B cell (primary cell): ENCODE results near the gene GPR150. TPM values are rescaled to one million over a fixed set of nuclear protein-coding genes. Genes with fewer than 3 reads are reported as not detected.

Experiments
- ATAC-seq: fragments of 200-7000 bp; cut with Tn5 transposase; one replicate; pipeline ENCODE4 v1.10.0; 2021; ENCODE audit warnings: low read depth, mild to moderate bottlenecking, moderate number of reproducible peaks, moderate library complexity
- CTCF ChIA-PET: fragments of 350-600 bp; sonication (Branson Sonifier 250); formaldehyde crosslinking; loops from one replicate; lab custom pipeline; 2021; ENCODE audit warnings: antibody characterized with exemption, inconsistent platforms; lab: Charles Lee
- POLR2A ChIA-PET: fragments of 350-600 bp; sonication (Branson Sonifier 250); formaldehyde crosslinking; loops from one replicate; lab custom pipeline; 2021; ENCODE audit warnings: antibody characterized with exemption; lab: Charles Lee
- DNase-seq: peaks from one replicate; pipeline ENCODE4 v3.0.0; 2013
- H2AFZ ChIP-seq: 2 replicates; pipeline ENCODE4 v1.6.1; 2012; ENCODE audit warnings: mild to moderate bottlenecking, low read depth, low read length; ENCODE audit not compliant: insufficient read depth, poor library complexity, severe bottlenecking
- H3K27ac ChIP-seq, 2 donors: 1 replicate in 1 of 2; 2 replicates in 1 of 2; pipeline ENCODE4 v1.5.1; 2012 to 2013; ENCODE audit warnings: low read length in 2 of 2, mild to moderate bottlenecking in 2 of 2, moderate library complexity in 1 of 2
- H3K27me3 ChIP-seq, 4 experiments: fragments of 200-600 bp in 1 of 4; sonication (generic) in 1 of 4; replicated peaks in 1 of 4; 1 replicate in 2 of 4; 2 replicates in 2 of 4; pipeline versions ENCODE4 v1.6.1 to v1.7.0; 2013 to 2016; ENCODE audit warnings: low read length in 3 of 4, mild to moderate bottlenecking in 2 of 4, mixed read lengths in 1 of 4, moderate library complexity in 1 of 4; ENCODE audit not compliant: insufficient read depth in 4 of 4, control insufficient read depth in 3 of 4; ENCODE audit errors: control extremely low read depth in 1 of 4
- H3K36me3 ChIP-seq, 2 experiments: replicated peaks in 1 of 2; 1 replicate in 1 of 2; 2 replicates in 1 of 2; pipeline versions ENCODE4 v1.6.1 to v1.7.1; 2013; ENCODE audit warnings: low read length in 1 of 2; ENCODE audit not compliant: insufficient read depth in 2 of 2, control insufficient read depth in 1 of 2; ENCODE audit errors: control extremely low read depth in 1 of 2, extremely low read depth in 1 of 2
- H3K4me1 ChIP-seq, 2 donors: fragments of 200-600 bp in 1 of 2; sonication (generic) in 1 of 2; 1 replicate in 1 of 2; 2 replicates in 1 of 2; pipeline versions ENCODE4 v1.5.1 to v1.6.1; 2013 to 2017; ENCODE audit warnings: low read length in 2 of 2; ENCODE audit not compliant: control insufficient read depth in 2 of 2, insufficient read depth in 2 of 2
- H3K4me2 ChIP-seq: replicated peaks from 2 replicates; pipeline ENCODE3; 2012; ENCODE audit warnings: mild to moderate bottlenecking, low read depth, low read length; ENCODE audit not compliant: poor library complexity, severe bottlenecking
- H3K4me3 ChIP-seq, 5 experiments: fragments of 200-600 bp in 1 of 5; sonication (generic) in 1 of 5; 1 replicate in 3 of 5; 2 replicates in 2 of 5; pipeline versions ENCODE4 v1.5.1 to v1.7.0; 2011 to 2016; ENCODE audit warnings: low read length in 4 of 5, mild to moderate bottlenecking in 4 of 5, low read depth in 2 of 5, control low read depth in 1 of 5, moderate library complexity in 1 of 5; ENCODE audit not compliant: insufficient read depth in 1 of 5; ENCODE audit errors: control extremely low read depth in 1 of 5, extremely low read depth in 1 of 5
- H3K79me2 ChIP-seq: fragments of 200-600 bp; sonication (generic); one replicate; pipeline ENCODE4 v1.6.0; 2016; ENCODE audit warnings: low read length; ENCODE audit not compliant: control insufficient read depth, insufficient read depth
- H3K9ac ChIP-seq: fragments of 200-600 bp; sonication (generic); 2 replicates; pipeline ENCODE4 v1.6.1; 2017; ENCODE audit warnings: mild to moderate bottlenecking, low read length, moderate library complexity
- H3K9me3 ChIP-seq, 3 donors: one replicate each; pipeline versions ENCODE4 v1.6.1 to v1.7.1; 2013; ENCODE audit warnings: low read length in 2 of 3; ENCODE audit not compliant: control insufficient read depth in 2 of 3, insufficient read depth in 1 of 3; ENCODE audit errors: control extremely low read depth in 1 of 3
- H4K20me1 ChIP-seq: 2 replicates; pipeline ENCODE4 v1.6.0; 2012; ENCODE audit warnings: mild to moderate bottlenecking, low read length; ENCODE audit not compliant: insufficient read depth, control insufficient read depth, poor library complexity, severe bottlenecking
- H3K27ac Mint-ChIP-seq: one replicate; pipeline ENCODE4 v1.8.0; 2021; ENCODE audit warnings: mixed read lengths
- H3K27me3 Mint-ChIP-seq: one replicate; pipeline ENCODE4 v1.8.0; 2021; ENCODE audit warnings: mixed read lengths
- H3K4me1 Mint-ChIP-seq: one replicate; pipeline ENCODE4 v1.8.0; 2021; ENCODE audit warnings: mixed read lengths
- H3K4me3 Mint-ChIP-seq: one replicate; pipeline ENCODE4 v1.8.0; 2021; ENCODE audit warnings: mixed read lengths
- H3K9me3 Mint-ChIP-seq: one replicate; pipeline ENCODE4 v1.8.0; 2022; ENCODE audit warnings: mixed read lengths; ENCODE audit not compliant: insufficient read depth
- EZH2 ChIP-seq: IDR thresholded peaks from 2 replicates; pipeline ENCODE4 v1.6.1; 2012; ENCODE audit warnings: borderline replicate concordance, low read depth, mild to moderate bottlenecking, moderate library complexity, low read length; ENCODE audit not compliant: insufficient read depth, poor library complexity, severe bottlenecking
- WGBS: methylation state at CpG from one replicate; pipeline ENCODE4 v1.1.5; 2013; ENCODE audit warnings: missing lambda C conversion rate; ENCODE audit not compliant: insufficient coverage; 5-methylcytosine and 5-hydroxymethylcytosine counted together
- intact Hi-C: fragments of 100-400 bp; cut with micrococcal nuclease; formaldehyde crosslinking; loops from one replicate; pipeline ENCODE4 v1.10.0; 2022
- polyA plus RNA-seq: library from polyadenylated mRNA; depleted of rRNA; stranded (reverse); fragments of >200 nt; gene quantifications from 2 replicates; pipeline ENCODE4 v1.2.3, GENCODE V29; 2012
- total RNA-seq, 2 donors: library from RNA; stranded (reverse); fragments of 120-200 nt in 1 of 2; gene quantifications; 1 replicate in 1 of 2; 2 replicates in 1 of 2; pipeline versions ENCODE4 v1.2.3 to v1.2.4, GENCODE V29; 2013 to 2022
- TF ChIP-seq, protein P1 (sequence below): fragments of 200-600 bp; IDR thresholded peaks from one replicate; pipeline ENCODE4 v1.8.0; 2022; ENCODE audit warnings: antibody characterized with exemption, mild to moderate bottlenecking

GPR150 gene
- total and polyA plus RNA-seq, 2 donors (not counting 1 experiment from before 2014, with no cell fraction given), result 0.27 to 0.86 TPM

DNA sequence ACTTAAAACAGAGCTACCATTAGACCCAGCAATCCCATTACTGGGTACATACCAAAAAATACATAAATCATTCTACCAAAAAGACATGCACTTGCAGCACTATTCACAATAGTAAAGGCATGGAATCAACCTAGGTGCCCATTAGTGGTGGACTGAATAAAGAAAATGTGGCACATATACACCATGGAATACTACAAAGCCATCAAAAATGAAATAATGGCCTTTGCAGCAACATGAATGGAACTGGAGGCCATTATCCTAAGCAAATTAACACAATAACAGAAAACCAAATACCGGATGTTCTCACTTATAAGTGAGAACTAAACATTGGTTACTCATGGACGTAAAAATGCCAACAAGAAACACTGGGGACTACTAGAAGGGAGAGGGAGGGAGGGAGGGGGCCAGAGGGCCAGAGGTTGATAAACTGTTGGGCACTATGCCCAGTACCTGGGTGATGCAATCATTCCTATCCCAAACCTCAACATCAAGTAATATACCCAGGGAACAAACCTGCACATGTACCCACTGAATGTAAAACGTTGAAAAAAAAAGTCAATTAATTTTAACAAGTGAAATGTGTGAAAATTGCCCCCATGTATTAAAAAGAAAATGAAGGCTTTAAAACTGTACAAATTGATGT lies 24.5 kb upstream of the GPR150 start:
- Mint-ChIP-seq H3K27me3 (no peaks in the 10 kb centered on the region), H3K4me3 (no peak overlapping the region), H3K4me1 (peaks cover 7% of the 10 kb centered on the region), H3K9me3 (no peaks in the 10 kb centered on the region), H3K27ac (no peak overlapping the region)
- H3K27me3 ChIP-seq, result no peaks in the 10 kb centered on the region
- H3K9ac ChIP-seq, result no peak overlapping the region
- H3K79me2 ChIP-seq, result no peaks in the 10 kb centered on the region
- no peak for DNase-seq
- WGBS, result no CpG with 5 or more reads among the region's 3 CpGs
- H3K36me3 ChIP-seq, result no peaks in the 10 kb centered on the region
- no peak overlapping the region for H3K27ac ChIP-seq
- no peak for ATAC-seq
- ChIA-PET CTCF (no interaction called here), POLR2A (no interaction called here)
- no peaks in the 10 kb centered on the region for H4K20me1 ChIP-seq
- intact Hi-C loops, result no loop called here
- H3K9me3 ChIP-seq, result no peaks in the 10 kb centered on the region
- no peak overlapping the region for H3K4me3 ChIP-seq
- no peak for TF ChIP-seq EZH2
- TF ChIP-seq, protein P1, sequence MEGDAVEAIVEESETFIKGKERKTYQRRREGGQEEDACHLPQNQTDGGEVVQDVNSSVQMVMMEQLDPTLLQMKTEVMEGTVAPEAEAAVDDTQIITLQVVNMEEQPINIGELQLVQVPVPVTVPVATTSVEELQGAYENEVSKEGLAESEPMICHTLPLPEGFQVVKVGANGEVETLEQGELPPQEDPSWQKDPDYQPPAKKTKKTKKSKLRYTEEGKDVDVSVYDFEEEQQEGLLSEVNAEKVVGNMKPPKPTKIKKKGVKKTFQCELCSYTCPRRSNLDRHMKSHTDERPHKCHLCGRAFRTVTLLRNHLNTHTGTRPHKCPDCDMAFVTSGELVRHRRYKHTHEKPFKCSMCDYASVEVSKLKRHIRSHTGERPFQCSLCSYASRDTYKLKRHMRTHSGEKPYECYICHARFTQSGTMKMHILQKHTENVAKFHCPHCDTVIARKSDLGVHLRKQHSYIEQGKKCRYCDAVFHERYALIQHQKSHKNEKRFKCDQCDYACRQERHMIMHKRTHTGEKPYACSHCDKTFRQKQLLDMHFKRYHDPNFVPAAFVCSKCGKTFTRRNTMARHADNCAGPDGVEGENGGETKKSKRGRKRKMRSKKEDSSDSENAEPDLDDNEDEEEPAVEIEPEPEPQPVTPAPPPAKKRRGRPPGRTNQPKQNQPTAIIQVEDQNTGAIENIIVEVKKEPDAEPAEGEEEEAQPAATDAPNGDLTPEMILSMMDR, result no peak
- no peaks in the 10 kb centered on the region for H3K4me1 ChIP-seq
- H3K4me2 ChIP-seq, result no peak overlapping the region
- no peak overlapping the region for H2AFZ ChIP-seq

DNA sequence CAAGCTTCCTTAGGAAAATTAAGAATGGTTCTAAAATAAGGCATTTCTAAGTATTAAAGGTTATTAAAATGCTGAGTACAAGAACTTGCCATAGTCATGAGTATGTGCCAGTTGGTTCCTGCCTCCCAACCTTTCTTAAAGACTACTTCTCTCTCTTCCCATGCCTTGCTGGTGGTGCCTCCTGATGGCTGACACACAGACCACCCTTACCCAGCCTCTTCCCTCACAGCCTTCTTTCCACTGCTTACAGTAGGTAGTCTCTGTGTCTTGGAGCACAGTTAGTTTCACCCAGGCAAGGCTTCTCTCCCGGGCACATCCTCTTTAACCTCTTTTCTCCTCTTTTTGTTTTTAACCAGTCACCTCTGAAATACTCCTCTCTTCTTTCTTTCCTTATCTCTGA lies 20.6 kb upstream of the GPR150 start:
- no peak overlapping the region for H3K4me3 Mint-ChIP-seq
- no CpG with 5 or more reads among the region's 1 CpG for WGBS
- H4K20me1 ChIP-seq, result no peaks in the 10 kb centered on the region
- no peaks in the 10 kb centered on the region for H3K4me1 Mint-ChIP-seq
- no peaks in the 10 kb centered on the region for H3K9me3 ChIP-seq
- TF ChIP-seq, protein P1, result no peak
- no peak for TF ChIP-seq EZH2
- ChIA-PET POLR2A (no interaction called here), CTCF (no interaction called here)
- no peaks in the 10 kb centered on the region for H3K79me2 ChIP-seq
- no peak for ATAC-seq
- no peak overlapping the region for H3K27ac Mint-ChIP-seq
- H3K4me2 ChIP-seq, result no peak overlapping the region
- intact Hi-C loops, result no loop called here
- H2AFZ ChIP-seq, result no peak overlapping the region
- DNase-seq, result no peak
- peaks cover 0 to 3% of the 10 kb centered on the region in 2 experiments for H3K36me3 ChIP-seq
- no peak overlapping the region for H3K4me3 ChIP-seq
- H3K9me3 Mint-ChIP-seq, result no peaks in the 10 kb centered on the region
- no peak overlapping the region for H3K9ac ChIP-seq
- H3K27me3 ChIP-seq, result no peaks in the 10 kb centered on the region
- H3K4me1 ChIP-seq, result no peaks in the 10 kb centered on the region
- H3K27me3 Mint-ChIP-seq, result no peaks in the 10 kb centered on the region
- no peak overlapping the region for H3K27ac ChIP-seq
